Mononuclear cell (primary cell): Measurements from ENCODE around the gene WDR20. TPM values are rescaled to one million over a fixed set of nuclear protein-coding genes. Genes with fewer than 3 reads are reported as not detected.
"Not testable (repeated sequence)": the region's sequence is repeated elsewhere in the genome, so short reads cannot be mapped to it uniquely, and the experiment has no call there.

ENCODE experiments used
- H3K27me3 ChIP-seq: 2 replicates; pipeline ENCODE4 v1.6.0; 2011; ENCODE audit warnings: low read length, control low read depth; ENCODE audit not compliant: insufficient read depth
- H3K4me1 ChIP-seq: 2 replicates; pipeline ENCODE4 v1.5.1; 2011; ENCODE audit warnings: mild to moderate bottlenecking, low read length, control low read depth; ENCODE audit not compliant: insufficient read depth
- H3K4me3 ChIP-seq: 2 replicates; pipeline ENCODE4 v1.5.1; 2011; ENCODE audit warnings: mild to moderate bottlenecking, low read length, moderate library complexity
- H3K9me3 ChIP-seq: 2 replicates; pipeline ENCODE4 v1.5.1; 2011; ENCODE audit warnings: low read depth, mild to moderate bottlenecking, control low read depth, low read length
- total RNA-seq: library from RNA; depleted of rRNA; stranded (reverse); fragments of >200 nt; gene quantifications from one replicate; pipeline ENCODE4 v1.2.3, GENCODE V29; 2012

WDR20 gene, protein sequence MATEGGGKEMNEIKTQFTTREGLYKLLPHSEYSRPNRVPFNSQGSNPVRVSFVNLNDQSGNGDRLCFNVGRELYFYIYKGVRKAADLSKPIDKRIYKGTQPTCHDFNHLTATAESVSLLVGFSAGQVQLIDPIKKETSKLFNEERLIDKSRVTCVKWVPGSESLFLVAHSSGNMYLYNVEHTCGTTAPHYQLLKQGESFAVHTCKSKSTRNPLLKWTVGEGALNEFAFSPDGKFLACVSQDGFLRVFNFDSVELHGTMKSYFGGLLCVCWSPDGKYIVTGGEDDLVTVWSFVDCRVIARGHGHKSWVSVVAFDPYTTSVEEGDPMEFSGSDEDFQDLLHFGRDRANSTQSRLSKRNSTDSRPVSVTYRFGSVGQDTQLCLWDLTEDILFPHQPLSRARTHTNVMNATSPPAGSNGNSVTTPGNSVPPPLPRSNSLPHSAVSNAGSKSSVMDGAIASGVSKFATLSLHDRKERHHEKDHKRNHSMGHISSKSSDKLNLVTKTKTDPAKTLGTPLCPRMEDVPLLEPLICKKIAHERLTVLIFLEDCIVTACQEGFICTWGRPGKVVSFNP
- 30.0 TPM for total RNA-seq

DNA sequence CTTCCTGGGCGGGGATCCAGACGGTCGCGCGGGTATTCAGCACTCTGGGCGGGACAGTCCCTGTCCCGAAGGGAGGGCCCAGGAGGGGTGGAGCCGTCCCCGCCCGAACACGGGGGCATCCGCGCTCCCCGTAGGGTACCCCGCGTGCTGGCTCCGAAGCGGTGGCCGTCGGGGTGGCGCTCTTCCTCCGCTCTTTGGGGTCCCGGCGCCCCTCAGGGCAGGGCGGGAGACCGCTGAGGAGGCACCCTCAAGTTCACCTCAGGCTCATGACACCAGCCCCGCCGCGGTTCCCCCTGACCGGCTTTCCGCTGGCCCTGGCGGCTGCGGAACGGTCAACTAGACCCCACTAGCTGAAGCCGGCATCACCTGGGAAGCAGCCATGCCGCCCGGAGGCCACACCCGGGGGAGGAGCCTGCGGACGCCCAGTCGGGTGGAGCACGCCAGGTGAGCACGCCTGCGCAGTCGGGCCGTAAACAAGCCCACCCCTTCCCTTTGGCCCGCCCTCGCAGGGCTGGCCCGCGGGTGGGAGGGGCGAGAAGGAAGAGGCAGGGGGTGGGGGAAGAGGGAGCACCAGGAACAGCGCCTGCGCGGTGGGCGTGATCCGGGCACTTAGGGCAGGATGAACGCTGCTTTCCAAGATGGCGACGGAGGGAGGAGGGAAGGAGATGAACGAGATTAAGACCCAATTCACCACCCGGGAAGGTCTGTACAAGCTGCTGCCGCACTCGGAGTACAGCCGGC is at the start of gene WDR20:
TSS of gene WDR20 (plus strand) at position 612 of the 741 bp plus-strand sequence. CDS start at position 639, 27 bp downstream.
- peak within 1 kb of the TSS; percentile 99 for H3K4me3 ChIP-seq
- peaks cover 19% of the 10 kb centered on the region for H3K4me1 ChIP-seq
- no peaks in the 10 kb centered on the region for H3K9me3 ChIP-seq
- no peaks in the 10 kb centered on the region for H3K27me3 ChIP-seq

DNA sequence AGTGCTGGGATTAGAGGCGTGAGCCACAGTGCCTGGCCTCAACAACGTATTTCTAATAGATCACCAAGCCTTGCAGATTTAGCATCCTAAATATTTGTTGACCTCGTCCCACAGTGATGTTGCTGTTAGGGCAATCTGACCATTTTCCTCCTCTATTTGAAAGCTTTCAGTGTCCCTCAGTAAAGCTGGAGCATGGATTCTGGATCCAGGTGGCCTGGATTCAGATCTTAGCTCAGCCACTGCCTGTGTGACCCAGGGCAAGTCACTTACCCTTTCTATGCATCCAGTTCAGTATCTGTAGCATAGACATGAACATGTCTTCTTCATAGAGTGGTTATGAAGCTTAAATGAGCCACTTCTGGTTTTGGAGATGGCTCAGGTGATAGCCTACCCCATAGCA is 49.0 kb upstream of the WDR20 start:
- H3K4me1 ChIP-seq: peaks cover 19% of the 10 kb centered on the region
- H3K4me3 ChIP-seq: no peak overlapping the region
- H3K27me3 ChIP-seq: no peaks in the 10 kb centered on the region
- H3K9me3 ChIP-seq: no peaks in the 10 kb centered on the region

DNA sequence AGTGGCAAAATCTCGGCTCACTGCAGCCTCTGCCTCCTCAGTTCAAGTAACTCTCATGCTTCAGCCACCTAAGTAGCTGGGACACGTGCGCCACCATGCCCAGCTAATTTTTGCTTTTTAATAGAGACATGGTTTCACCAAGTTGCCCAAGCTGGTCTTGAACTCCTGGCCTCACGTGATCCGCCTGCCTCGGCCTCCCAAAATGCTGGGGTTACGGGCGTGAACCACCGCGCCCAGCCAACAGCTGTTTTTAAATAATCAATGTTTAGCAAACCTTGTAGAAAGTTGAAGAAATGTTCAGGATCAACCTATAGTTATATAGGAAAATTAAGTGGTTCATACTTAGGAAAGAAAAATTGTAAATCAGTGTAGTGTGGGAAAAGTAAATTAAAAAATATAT is 46.9 kb upstream of the WDR20 start:
- Histone ChIP-seq H3K4me3 (no peak overlapping the region), H3K27me3 (no peaks in the 10 kb centered on the region), H3K9me3 (no peaks in the 10 kb centered on the region), H3K4me1 (peaks cover 10% of the 10 kb centered on the region)

DNA sequence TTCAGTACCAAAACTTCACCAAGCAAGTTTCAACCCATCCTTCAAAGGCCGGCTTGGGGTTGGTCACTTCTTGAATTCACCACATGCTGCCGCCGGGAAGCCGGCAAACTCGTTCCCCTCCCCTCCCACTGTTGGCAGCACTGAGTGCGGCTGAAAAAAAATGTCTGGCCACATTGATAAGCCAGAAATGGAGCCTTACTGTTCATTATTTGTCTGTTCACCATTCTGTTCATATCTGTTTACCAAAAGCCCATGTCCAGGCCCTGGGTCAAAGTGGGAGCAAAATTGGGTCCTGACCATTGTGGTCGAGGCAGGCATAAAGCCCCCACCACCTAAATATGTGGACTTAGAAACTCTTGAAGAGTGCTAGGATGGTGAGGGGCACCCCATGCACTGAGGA is 45.6 kb upstream of the WDR20 start:
- Histone ChIP-seq H3K9me3 (no peaks in the 10 kb centered on the region), H3K4me3 (no peak overlapping the region), H3K27me3 (no peaks in the 10 kb centered on the region), H3K4me1 (no peaks in the 10 kb centered on the region)

DNA sequence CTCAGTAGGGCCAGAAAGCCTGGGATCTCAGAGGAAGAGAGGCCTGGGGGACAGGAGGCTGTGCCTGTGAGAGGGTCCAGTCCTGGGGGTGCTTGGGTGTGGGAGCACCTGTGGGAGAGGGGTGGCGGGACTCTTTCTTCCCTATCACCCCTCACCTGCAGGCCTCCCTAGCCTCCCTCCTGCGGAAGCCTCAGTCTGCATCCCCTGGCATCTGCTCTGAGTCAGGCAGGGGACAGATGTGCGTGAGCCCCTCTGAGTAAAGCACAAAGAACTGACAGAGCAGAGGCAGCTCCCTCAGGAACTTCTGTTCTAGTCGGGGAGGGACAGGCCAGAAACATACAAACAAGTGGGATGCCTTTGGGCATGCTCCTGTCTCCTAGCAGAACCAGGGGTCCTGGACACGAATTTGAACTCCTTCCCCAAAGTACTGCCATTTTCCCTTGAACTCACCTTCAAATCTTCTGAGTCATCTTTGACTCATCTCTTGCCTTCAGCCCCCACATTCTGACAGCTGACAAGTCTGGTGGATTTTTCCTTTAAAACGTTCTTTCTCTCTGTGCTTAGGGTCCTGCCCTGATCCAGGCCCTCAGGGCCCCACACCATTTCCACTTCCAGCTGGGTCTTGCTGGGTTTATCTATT is 44.3 kb upstream of the WDR20 start:
- Histone ChIP-seq H3K4me3 (no peak overlapping the region), H3K4me1 (no peaks in the 10 kb centered on the region), H3K9me3 (no peaks in the 10 kb centered on the region), H3K27me3 (no peaks in the 10 kb centered on the region)

DNA sequence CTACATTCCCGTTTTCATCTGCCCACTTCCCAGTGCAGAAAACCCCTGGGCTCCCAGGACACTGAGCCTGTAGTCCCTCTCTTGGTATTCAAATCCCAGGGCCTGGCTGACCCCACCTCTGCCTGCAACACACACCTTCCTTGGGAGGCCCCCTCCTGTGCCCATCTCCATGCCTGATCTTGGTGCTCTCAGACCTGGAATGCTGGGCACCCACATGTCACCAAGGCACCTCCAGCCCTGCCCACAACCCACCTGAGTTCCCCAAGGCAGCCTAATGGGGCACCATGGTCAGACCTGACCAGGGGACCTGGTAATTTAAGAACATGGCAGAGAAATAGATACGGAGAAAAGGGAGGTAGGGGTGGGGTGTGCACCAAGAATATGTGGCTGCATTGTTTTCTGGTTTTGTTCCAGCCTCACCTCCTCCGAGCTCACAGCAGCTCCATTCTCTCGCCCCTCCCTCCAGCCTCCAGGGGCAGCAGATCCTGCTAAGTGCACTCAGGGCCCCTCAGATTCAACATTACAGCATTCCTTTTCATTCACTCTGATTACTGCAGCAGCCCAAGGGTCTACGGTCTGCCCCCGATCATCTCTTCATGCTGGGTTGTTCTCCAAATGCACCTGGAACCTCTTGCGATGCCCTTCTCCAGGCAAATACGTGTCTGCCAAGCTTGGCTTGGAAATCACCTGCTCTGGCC is 43.7 kb upstream of the WDR20 start:
- H3K4me3 ChIP-seq: no peak overlapping the region
- no peaks in the 10 kb centered on the region for H3K9me3 ChIP-seq
- no peaks in the 10 kb centered on the region for H3K27me3 ChIP-seq
- H3K4me1 ChIP-seq: no peaks in the 10 kb centered on the region

DNA sequence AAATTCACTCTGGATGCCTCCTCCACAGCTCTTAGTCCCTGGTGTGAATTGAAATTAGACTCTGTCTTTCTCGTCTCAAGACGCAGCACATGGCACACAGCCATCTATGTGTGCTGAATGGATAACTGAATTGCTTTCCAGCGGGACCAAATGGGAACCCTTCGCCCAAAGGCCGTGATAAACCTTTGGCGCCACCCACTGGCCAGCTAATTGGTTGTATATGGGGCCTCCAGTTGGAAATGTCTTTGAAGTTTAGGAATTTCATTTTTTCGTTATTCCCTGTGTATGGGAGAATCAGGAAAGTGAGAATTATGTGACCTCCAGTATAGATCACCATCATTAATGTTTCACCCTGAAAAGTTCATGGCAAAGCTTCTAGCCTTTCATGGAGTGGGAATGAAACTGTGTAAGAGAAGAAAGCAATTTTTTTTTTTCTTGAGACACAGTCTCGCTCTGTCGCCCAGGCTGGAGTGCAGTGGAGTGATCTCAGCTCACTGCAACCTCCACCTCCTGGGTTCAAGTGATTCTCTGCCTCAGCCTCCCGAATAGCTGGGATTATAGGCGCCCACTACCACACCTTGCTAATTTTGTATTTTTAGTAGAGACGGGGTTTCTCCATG is 43.0 kb upstream of the WDR20 start:
- Histone ChIP-seq H3K4me1 (no peaks in the 10 kb centered on the region), H3K27me3 (no peaks in the 10 kb centered on the region), H3K4me3 (no peak overlapping the region), H3K9me3 (no peaks in the 10 kb centered on the region)

DNA sequence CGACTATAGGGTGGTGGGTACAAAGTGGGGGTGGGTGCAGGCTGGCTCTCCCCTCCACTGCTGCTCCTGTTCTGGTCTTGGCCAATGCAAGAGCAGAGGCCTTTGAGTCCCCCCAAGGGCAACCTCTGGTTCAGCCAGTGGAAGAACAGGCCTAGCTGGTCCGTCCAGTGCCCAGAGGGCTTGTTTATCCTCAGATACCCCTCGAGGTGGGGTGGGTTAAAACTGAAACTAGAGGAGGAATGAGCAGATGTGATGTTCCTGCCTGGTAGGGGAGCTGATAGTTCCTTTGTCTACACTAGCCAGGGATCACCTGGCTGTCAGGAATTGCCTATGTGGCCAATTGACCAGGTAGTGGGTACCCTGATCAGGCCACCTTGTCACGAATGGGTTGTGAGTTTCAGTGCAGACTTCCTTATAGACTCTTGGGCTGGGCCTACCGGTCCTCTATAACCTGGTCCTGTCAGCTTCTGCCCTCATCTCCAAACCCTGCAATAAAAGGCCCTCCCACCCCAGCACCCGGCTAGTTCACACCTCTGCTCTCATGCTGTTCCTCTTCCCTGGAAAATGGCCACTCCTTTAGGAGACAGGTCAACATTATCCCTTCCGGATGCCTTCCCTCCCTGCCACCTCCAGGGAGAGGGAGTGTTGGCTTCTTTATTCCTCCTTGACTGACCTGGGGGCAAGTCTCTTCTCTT is 42.1 kb upstream of the WDR20 start:
- H3K4me3 ChIP-seq: no peak overlapping the region
- no peaks in the 10 kb centered on the region for H3K4me1 ChIP-seq
- H3K9me3 ChIP-seq: no peaks in the 10 kb centered on the region
- H3K27me3 ChIP-seq: no peaks in the 10 kb centered on the region

DNA sequence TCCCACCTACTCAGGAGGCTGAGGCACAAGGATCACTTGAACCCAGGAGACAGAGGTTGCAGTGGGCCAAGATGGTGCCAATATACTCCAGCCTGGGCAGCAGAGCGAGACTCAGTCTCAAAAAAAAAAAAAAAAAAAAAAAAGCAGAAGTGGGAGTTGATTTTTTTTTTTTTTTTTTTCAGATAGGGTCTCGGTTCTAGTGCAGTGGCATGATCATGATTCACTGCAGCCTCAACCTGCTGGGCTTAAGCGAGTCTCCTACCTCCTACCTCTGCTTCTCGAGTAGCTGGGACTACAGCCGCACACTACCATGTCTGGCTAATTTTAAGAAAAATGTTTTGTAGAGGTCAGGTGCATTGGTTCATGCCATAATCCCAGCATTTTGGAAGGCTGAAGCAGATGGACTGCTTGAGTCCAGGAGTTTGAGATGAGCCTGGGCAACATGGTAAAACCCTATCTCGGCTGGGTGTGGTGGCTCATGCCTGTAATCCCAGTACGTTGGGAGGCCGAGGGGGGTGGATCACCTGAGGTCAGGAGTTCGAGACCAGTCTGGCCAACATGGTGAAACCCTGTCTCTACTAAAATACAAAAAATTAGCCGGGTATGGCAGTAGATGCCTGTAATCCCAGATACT is 36.5 kb upstream of the WDR20 start:
- Histone ChIP-seq H3K9me3 (no peaks in the 10 kb centered on the region), H3K4me1 (peaks cover 21% of the 10 kb centered on the region), H3K27me3 (no peaks in the 10 kb centered on the region), H3K4me3 (no peak overlapping the region)

DNA sequence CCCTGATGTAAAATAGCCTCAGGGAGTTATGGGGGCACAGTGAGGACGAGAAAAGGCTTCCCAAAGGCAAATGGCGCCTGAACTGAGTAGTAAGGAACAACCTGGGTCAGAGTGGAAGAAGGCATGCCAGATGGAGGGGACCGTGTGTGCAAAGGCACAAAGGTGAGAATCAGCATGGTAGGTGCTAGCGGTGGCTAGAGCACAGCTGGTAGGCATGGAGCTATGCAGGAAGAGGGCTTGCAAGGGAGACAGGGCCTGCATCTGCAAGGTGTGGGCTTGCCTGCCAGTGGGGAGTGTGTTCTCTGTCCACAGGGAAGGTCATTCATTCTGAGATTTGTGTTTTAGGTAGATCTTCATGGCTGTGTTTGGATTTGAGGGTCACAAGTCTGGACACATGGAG is 34.3 kb upstream of the WDR20 start:
- Histone ChIP-seq H3K27me3 (no peaks in the 10 kb centered on the region), H3K9me3 (no peaks in the 10 kb centered on the region), H3K4me3 (no peak overlapping the region), H3K4me1 (peaks cover 21% of the 10 kb centered on the region)

DNA sequence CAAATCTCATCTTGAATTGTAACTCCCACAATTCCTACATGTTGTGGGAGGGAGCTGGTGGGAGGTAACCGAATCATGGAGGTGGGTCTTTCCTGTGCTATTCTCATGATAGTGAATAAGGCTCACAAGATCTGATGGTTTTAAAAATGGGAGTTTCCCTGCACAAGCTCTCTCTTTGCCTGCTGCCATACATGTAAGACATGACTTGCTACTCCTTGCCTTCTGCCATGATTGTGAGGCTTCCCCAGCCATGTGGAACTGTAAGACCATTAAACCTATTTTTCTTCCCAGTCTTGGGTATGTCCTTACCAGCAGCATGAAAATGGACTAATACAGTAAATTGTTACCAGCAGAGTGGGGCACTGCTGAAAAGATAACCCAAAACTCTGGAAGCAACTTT is 30.4 kb upstream of the WDR20 start:
- not testable (repeated sequence) for H3K27me3 ChIP-seq, H3K4me3 ChIP-seq, H3K9me3 ChIP-seq
- H3K4me1 ChIP-seq: peaks cover 17% of the 10 kb centered on the region

DNA sequence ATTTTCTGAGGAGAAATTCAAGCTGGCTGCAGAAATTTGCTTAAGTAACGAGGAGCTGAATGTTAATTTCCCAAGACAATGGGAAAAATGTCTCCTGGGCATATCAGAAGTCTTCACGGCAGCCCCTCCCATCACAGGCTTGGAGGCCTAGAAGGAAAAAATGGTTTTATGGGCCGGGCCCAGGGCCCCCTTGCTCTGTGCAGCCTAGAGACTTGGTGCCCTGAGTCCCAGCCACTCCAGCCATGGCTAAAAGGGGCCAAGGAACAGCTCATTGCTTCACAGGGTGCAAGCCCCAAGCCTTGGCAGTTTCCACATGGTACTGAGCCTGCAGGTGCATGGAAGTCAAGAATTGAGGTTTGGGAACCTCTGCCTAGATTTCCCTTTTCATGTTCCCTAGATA is 28.6 kb upstream of the WDR20 start:
- Histone ChIP-seq H3K9me3 (no peaks in the 10 kb centered on the region), H3K4me1 (peaks cover 9% of the 10 kb centered on the region), H3K4me3 (no peak overlapping the region), H3K27me3 (no peaks in the 10 kb centered on the region)

DNA sequence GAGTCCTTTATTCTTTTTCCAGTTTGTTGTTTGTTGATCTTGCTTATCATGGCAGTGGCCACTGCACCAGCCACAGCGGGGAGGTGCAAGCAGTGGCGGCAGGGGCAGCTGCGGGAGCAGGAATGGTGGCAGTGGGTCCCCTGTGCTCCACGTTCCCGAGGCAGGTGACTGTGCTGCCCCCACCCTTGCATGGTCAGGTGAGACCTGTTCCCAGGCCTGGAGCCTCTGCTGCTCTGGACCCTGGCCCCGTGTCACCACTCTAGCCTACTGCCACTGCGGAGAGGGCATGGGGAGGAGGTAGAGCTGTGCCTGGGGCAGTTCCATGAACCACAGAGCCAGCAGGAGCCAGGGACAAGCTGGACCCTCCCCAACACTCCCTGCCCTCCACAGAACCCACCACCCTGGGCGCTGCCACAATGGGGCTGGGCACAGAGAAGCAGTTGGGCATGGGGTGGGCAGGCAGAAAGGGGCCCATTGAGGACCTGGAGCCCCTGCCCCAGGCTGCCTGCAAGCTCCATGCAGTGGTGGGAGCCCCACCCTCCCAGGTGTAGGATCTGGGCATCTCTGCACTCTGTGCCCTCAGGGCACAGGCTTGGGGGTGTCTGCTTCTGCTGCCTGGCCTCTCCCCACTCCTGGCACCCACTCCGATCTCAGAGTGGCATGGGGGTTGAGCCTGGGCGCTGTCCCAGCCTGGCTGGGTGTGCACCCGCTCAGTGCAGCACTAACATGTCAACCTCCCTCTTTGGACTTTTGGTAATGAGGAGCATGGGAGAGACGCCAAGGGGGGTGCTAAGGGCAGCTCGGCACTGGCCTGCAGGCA is 23.1 kb upstream of the WDR20 start:
- Histone ChIP-seq H3K27me3 (no peaks in the 10 kb centered on the region), H3K4me3 (no peak overlapping the region), H3K4me1 (no peaks in the 10 kb centered on the region), H3K9me3 (no peaks in the 10 kb centered on the region)
